Measurements from ENCODE around the gene PEX13. TPM values are rescaled to one million over a fixed set of nuclear protein-coding genes. Genes with fewer than 3 reads are reported as not detected.

Gene PEX13
- total RNA-seq, 1 experiment from 2014 or later, result 32.0 TPM

GRCh38 chr2:61057562-61057961, 40.0 kb downstream of the PEX13 start:
- TF ChIP-seq CTCF (IDR thresholded peaks at IDR 0.05; ENCODE audit: unreplicated experiment), result no peak
- no TSS peak for BruUV-seq (replicated peaks)
- no peaks in the 10 kb centered on the region for H3K4me1 Mint-ChIP-seq (ENCODE audit: low read depth, unreplicated experiment)
- no peak overlapping the region for H3K27ac Mint-ChIP-seq (ENCODE audit: unreplicated experiment)
- H3K4me3 Mint-ChIP-seq (ENCODE audit: low read depth, unreplicated experiment), result no peak overlapping the region
- CTCF ChIA-PET, result no interaction called here
- intact Hi-C loops (cut with micrococcal nuclease; ENCODE audit: unreplicated experiment), result no loop called here
- H3K9me3 Mint-ChIP-seq (ENCODE audit: low read depth, unreplicated experiment), result no peaks in the 10 kb centered on the region
- peaks cover 5% of the 10 kb centered on the region for H3K36me3 Mint-ChIP-seq (ENCODE audit: insufficient read depth, unreplicated experiment)
- H3K27me3 Mint-ChIP-seq (ENCODE audit: unreplicated experiment), result no peaks in the 10 kb centered on the region
- no peak for DNase-seq

GRCh38 chr2:61059382-61059781, 41.9 kb downstream of the PEX13 start:
- no peaks in the 10 kb centered on the region for H3K27me3 Mint-ChIP-seq (ENCODE audit: unreplicated experiment)
- H3K4me3 Mint-ChIP-seq (ENCODE audit: low read depth, unreplicated experiment), result no peak overlapping the region
- BruUV-seq (replicated peaks), result no TSS peak
- H3K4me1 Mint-ChIP-seq (ENCODE audit: low read depth, unreplicated experiment), result no peaks in the 10 kb centered on the region
- H3K9me3 Mint-ChIP-seq (ENCODE audit: low read depth, unreplicated experiment), result no peaks in the 10 kb centered on the region
- CTCF ChIA-PET, result no interaction called here
- intact Hi-C loops (cut with micrococcal nuclease; ENCODE audit: unreplicated experiment), result no loop called here
- DNase-seq, result no peak
- H3K27ac Mint-ChIP-seq (ENCODE audit: unreplicated experiment), result no peak overlapping the region
- H3K36me3 Mint-ChIP-seq (ENCODE audit: insufficient read depth, unreplicated experiment), result peaks cover 5% of the 10 kb centered on the region
- no peak for TF ChIP-seq CTCF (IDR thresholded peaks at IDR 0.05; ENCODE audit: unreplicated experiment)

- H3K9me3 Mint-ChIP-seq (ENCODE audit: low read depth, unreplicated experiment), result no peaks in the 10 kb centered on the region
- no peak for TF ChIP-seq CTCF (IDR thresholded peaks at IDR 0.05; ENCODE audit: unreplicated experiment)
- peak within 1 kb of the TSS; percentile 81 for H3K4me3 Mint-ChIP-seq (ENCODE audit: low read depth, unreplicated experiment)
- BruUV-seq (replicated peaks), result no TSS peak
- H3K4me1 Mint-ChIP-seq (ENCODE audit: low read depth, unreplicated experiment), result peaks cover 8% of the 10 kb centered on the region
- peak within 1 kb of the TSS; percentile 60 for H3K27ac Mint-ChIP-seq (ENCODE audit: unreplicated experiment)
- CTCF ChIA-PET, result interaction anchor here (0.5 kb wide), 1 partner anchor 106 kb away, joined by 3 read pairs; no protein-coding TSS in a partner anchor
- peak; percentile 91 for DNase-seq
- no peaks in the 10 kb centered on the region for H3K27me3 Mint-ChIP-seq (ENCODE audit: unreplicated experiment)
- peaks cover 8% of the 10 kb centered on the region for H3K36me3 Mint-ChIP-seq (ENCODE audit: insufficient read depth, unreplicated experiment)
- intact Hi-C loops (cut with micrococcal nuclease; ENCODE audit: unreplicated experiment), result loop anchor here (2.0 kb wide), 1 partner anchor 45 kb away; no protein-coding TSS in a partner anchor
These were observed 48.5 kb downstream of the PEX13 start, which contains the start of gene SANBR for GRCh38 chr2:61065714-61066709. Gene SANBR (plus strand): TSS chr2:61065871. CDS start chr2:61070351, 4,480 bp downstream.

- intact Hi-C loops (cut with micrococcal nuclease; ENCODE audit: unreplicated experiment), result no loop called here
- H3K36me3 Mint-ChIP-seq (ENCODE audit: insufficient read depth, unreplicated experiment), result peaks cover 8% of the 10 kb centered on the region
These were observed 56.6 kb downstream of the PEX13 start for GRCh38 chr2:61074100-61074499.

More at GRCh38 chr2:61074100-61074499, 56.6 kb downstream of the PEX13 start:
- CTCF ChIA-PET, result no interaction called here
- Mint-ChIP-seq H3K4me1 (ENCODE audit: low read depth, unreplicated experiment) (no peaks in the 10 kb centered on the region), H3K9me3 (ENCODE audit: low read depth, unreplicated experiment) (no peaks in the 10 kb centered on the region), H3K4me3 (ENCODE audit: low read depth, unreplicated experiment) (no peak overlapping the region), H3K27ac (ENCODE audit: unreplicated experiment) (no peak overlapping the region), H3K27me3 (ENCODE audit: unreplicated experiment) (no peaks in the 10 kb centered on the region)
- no TSS peak for BruUV-seq (replicated peaks)
- no peak for DNase-seq
- no peak for TF ChIP-seq CTCF (IDR thresholded peaks at IDR 0.05; ENCODE audit: unreplicated experiment)
